ENCODE data around the gene SYNJ2. TPM values are rescaled to one million over a fixed set of nuclear protein-coding genes. Genes with fewer than 3 reads are reported as not detected.

Gene SYNJ2
- total and polyA plus RNA-seq, 3 experiments from 2014 or later, result 8.7 to 17.5 (median 16.7) TPM

- Mint-ChIP-seq H3K9me3 (no peaks in the 10 kb centered on the region), H3K27me3 (peaks cover 0 to 2% of the 10 kb centered on the region in 2 donors), H3K36me3 (peaks cover 14 to 68% (median 17%) of the 10 kb centered on the region in 3 donors), H3K4me1 (peaks cover 9 to 15% (median 11%) of the 10 kb centered on the region in 3 donors), H3K27ac (no peak overlapping the region), H3K4me3 (peak overlapping the region in 1 of 7 donors; percentile 9)
- ChIA-PET CTCF (interaction anchor here (0.7 to 6.8 kb wide), 6 partner anchors 12 to 318 kb away, joined by 3 to 31 read pairs (median 6); no protein-coding TSS in a partner anchor), POLR2A (no interaction called here)
- H3K27me3 ChIP-seq (ENCODE audit: insufficient read depth, low read length, poor library complexity, severe bottlenecking), result no peaks in the 10 kb centered on the region
- H3K4me1 ChIP-seq (ENCODE audit: insufficient read depth, low read length), result peaks cover 7% of the 10 kb centered on the region
- no peak for DNase-seq
- no peak overlapping the region for H3K4me3 ChIP-seq (ENCODE audit: low read length)
- peaks cover 6% of the 10 kb centered on the region for H3K36me3 ChIP-seq (ENCODE audit: insufficient read depth, low read length)
- no peak overlapping the region for H3K27ac ChIP-seq (ENCODE audit: low read depth, low read length)
- H3K9me3 ChIP-seq (ENCODE audit: low read length), result no peaks in the 10 kb centered on the region
These were observed 92.1 kb downstream of the SYNJ2 start for GRCh38 chr6:158073776-158074175.

- CTCF ChIA-PET, result interaction anchor here (2.2 kb wide), 1 partner anchor 320 kb away, joined by 7 read pairs; no protein-coding TSS in a partner anchor
- Mint-ChIP-seq H3K9me3 (no peaks in the 10 kb centered on the region), H3K4me1 (peaks cover 4 to 6% (median 6%) of the 10 kb centered on the region in 3 donors), H3K4me3 (no peak overlapping the region), H3K36me3 (peaks cover 14 to 70% (median 22%) of the 10 kb centered on the region in 3 donors), H3K27me3 (peaks cover 0 to 2% of the 10 kb centered on the region in 2 donors), H3K27ac (no peak overlapping the region)
- Histone ChIP-seq H3K9me3 (ENCODE audit: low read length) (no peaks in the 10 kb centered on the region), H3K4me3 (ENCODE audit: low read length) (no peak overlapping the region), H3K27me3 (ENCODE audit: insufficient read depth, low read length, poor library complexity, severe bottlenecking) (no peaks in the 10 kb centered on the region), H3K27ac (ENCODE audit: low read depth, low read length) (no peak overlapping the region), H3K36me3 (ENCODE audit: insufficient read depth, low read length) (peaks cover 7% of the 10 kb centered on the region), H3K4me1 (ENCODE audit: insufficient read depth, low read length) (peaks cover 7% of the 10 kb centered on the region)
- POLR2A ChIA-PET, result no interaction called here
- DNase-seq, result no peak
These were observed 94.9 kb downstream of the SYNJ2 start for GRCh38 chr6:158076548-158076947.

GRCh38 chr6:158077676-158078075 is 96.0 kb downstream of the SYNJ2 start:
- no peaks in the 10 kb centered on the region for H3K4me1 Mint-ChIP-seq
- no peak overlapping the region for H3K4me3 ChIP-seq (ENCODE audit: low read length)
- POLR2A ChIA-PET, result interaction anchor here (0.7 kb wide), 1 partner anchor 78 kb away, joined by 5 read pairs; no protein-coding TSS in a partner anchor

GRCh38 chr6:158078320-158078719 is 96.7 kb downstream of the SYNJ2 start:
- Histone ChIP-seq H3K36me3 (ENCODE audit: insufficient read depth, low read length) (peaks cover 11% of the 10 kb centered on the region), H3K9me3 (ENCODE audit: low read length) (no peaks in the 10 kb centered on the region), H3K4me1 (ENCODE audit: insufficient read depth, low read length) (no peaks in the 10 kb centered on the region), H3K27me3 (ENCODE audit: insufficient read depth, low read length, poor library complexity, severe bottlenecking) (no peaks in the 10 kb centered on the region), H3K4me3 (ENCODE audit: low read length) (no peak overlapping the region), H3K27ac (ENCODE audit: low read depth, low read length) (no peak overlapping the region)
- no peak overlapping the region for H3K27ac Mint-ChIP-seq
- no peak overlapping the region for H3K4me3 Mint-ChIP-seq
- peaks cover 0 to 2% of the 10 kb centered on the region in 2 donors for H3K27me3 Mint-ChIP-seq
- H3K4me1 Mint-ChIP-seq, result no peaks in the 10 kb centered on the region
- no peak for DNase-seq
- peaks cover 10 to 76% (median 29%) of the 10 kb centered on the region in 3 donors for H3K36me3 Mint-ChIP-seq
- no peaks in the 10 kb centered on the region for H3K9me3 Mint-ChIP-seq
- CTCF ChIA-PET, result interaction anchor here (1.4 kb wide), 1 partner anchor 52 kb away, joined by 5 read pairs; no protein-coding TSS in a partner anchor
- POLR2A ChIA-PET, result no interaction called here

More at GRCh38 chr6:158077676-158078075, 96.0 kb downstream of the SYNJ2 start:
- H3K27me3 ChIP-seq (ENCODE audit: insufficient read depth, low read length, poor library complexity, severe bottlenecking), result no peaks in the 10 kb centered on the region
- no peak for DNase-seq
- Mint-ChIP-seq H3K27ac (no peak overlapping the region), H3K27me3 (peaks cover 0 to 2% of the 10 kb centered on the region in 2 donors), H3K4me3 (no peak overlapping the region), H3K36me3 (peaks cover 10 to 69% (median 25%) of the 10 kb centered on the region in 3 donors), H3K9me3 (no peaks in the 10 kb centered on the region)
- H3K36me3 ChIP-seq (ENCODE audit: insufficient read depth, low read length), result peaks cover 11% of the 10 kb centered on the region
- H3K9me3 ChIP-seq (ENCODE audit: low read length), result no peaks in the 10 kb centered on the region
- CTCF ChIA-PET, result interaction anchor here (1.4 kb wide), 1 partner anchor 51 kb away, joined by 5 read pairs; no protein-coding TSS in a partner anchor
- no peak overlapping the region for H3K27ac ChIP-seq (ENCODE audit: low read depth, low read length)
- no peaks in the 10 kb centered on the region for H3K4me1 ChIP-seq (ENCODE audit: insufficient read depth, low read length)

DNA sequence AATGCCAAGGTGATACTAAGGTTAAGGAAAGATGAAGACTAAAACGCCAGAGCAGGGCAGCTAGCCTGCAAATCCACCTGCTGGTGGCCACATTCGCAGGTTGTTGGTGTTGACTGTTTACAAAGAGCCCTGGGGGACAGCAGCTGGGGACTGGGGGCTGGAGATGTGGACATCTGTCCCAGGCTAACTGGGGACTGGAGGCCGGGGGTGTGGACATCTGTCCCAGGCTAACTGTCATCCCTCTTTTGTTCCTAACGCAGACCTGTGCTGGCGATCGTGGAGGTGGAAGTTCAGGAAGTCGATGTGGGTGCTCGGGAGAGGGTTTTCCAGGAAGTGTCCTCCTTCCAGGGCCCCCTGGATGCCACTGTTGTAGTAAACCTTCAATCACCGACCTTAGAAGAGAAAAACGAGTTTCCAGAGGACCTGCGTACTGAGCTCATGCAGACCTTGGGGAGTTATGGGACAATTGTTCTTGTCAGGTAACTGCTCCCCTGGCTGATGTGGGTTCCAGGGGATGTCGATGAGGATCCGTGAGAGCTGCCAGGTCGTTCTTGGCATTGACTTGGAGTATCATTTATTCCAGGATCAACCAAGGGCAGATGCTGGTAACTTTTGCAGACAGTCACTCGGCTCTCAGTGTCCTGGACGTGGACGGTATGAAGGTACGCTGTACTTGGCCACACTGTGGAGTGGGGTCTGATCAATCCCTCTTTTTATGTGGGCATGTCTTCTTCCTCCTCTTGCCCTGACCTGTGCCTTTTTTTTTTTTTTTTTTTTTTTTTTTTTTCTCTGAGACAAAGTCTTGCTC is 99.4 kb downstream of the SYNJ2 start:
- H3K27me3 ChIP-seq (ENCODE audit: insufficient read depth, low read length, poor library complexity, severe bottlenecking), result no peaks in the 10 kb centered on the region
- H3K27ac ChIP-seq (ENCODE audit: low read depth, low read length), result no peak overlapping the region
- no peak overlapping the region for H3K4me3 ChIP-seq (ENCODE audit: low read length)
- Mint-ChIP-seq H3K4me1 (no peaks in the 10 kb centered on the region), H3K27me3 (no peaks in the 10 kb centered on the region), H3K27ac (peak overlapping the region in 1 of 8 donors; percentile 62), H3K9me3 (no peaks in the 10 kb centered on the region), H3K4me3 (no peak overlapping the region), H3K36me3 (peaks cover 7 to 83% (median 34%) of the 10 kb centered on the region in 3 donors)
- CTCF ChIA-PET, result interaction anchor here (1.5 to 2.8 kb wide), 2 partner anchors 8 to 19 kb away, joined by 3 to 9 read pairs; no protein-coding TSS in a partner anchor
- H3K9me3 ChIP-seq (ENCODE audit: low read length), result no peaks in the 10 kb centered on the region
- no peaks in the 10 kb centered on the region for H3K4me1 ChIP-seq (ENCODE audit: insufficient read depth, low read length)
- POLR2A ChIA-PET, result no interaction called here
- H3K36me3 ChIP-seq (ENCODE audit: insufficient read depth, low read length), result peaks cover 17% of the 10 kb centered on the region
- no peak for DNase-seq

DNA sequence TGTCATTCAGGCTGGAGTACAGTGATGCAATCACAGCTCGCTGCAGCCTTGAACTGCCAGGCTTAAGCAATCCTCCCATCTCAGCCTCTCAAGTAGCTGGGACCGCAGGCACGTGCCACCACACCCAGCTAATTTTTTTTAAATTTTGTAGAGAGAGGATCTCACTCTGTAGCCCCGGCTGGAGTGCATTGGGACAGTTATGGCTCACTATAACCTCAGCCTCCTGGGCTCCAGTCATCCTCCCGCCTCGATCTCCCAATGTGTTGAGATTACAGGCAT is 99.9 kb downstream of the SYNJ2 start:
- ChIA-PET CTCF (interaction anchor here (1.5 to 2.8 kb wide), 2 partner anchors 9 to 20 kb away, joined by 3 to 9 read pairs; no protein-coding TSS in a partner anchor), POLR2A (no interaction called here)
- no peaks in the 10 kb centered on the region for H3K4me1 Mint-ChIP-seq
- H3K9me3 ChIP-seq (ENCODE audit: low read length), result no peaks in the 10 kb centered on the region
- no peak overlapping the region for H3K27ac Mint-ChIP-seq
- H3K9me3 Mint-ChIP-seq, result no peaks in the 10 kb centered on the region
- H3K27me3 Mint-ChIP-seq, result no peaks in the 10 kb centered on the region
- H3K4me3 ChIP-seq (ENCODE audit: low read length), result no peak overlapping the region
- no peaks in the 10 kb centered on the region for H3K27me3 ChIP-seq (ENCODE audit: insufficient read depth, low read length, poor library complexity, severe bottlenecking)
- DNase-seq, result no peak
- no peak overlapping the region for H3K27ac ChIP-seq (ENCODE audit: low read depth, low read length)
- no peaks in the 10 kb centered on the region for H3K4me1 ChIP-seq (ENCODE audit: insufficient read depth, low read length)
- H3K4me3 Mint-ChIP-seq, result no peak overlapping the region
- H3K36me3 ChIP-seq (ENCODE audit: insufficient read depth, low read length), result peaks cover 17% of the 10 kb centered on the region
- H3K36me3 Mint-ChIP-seq, result peaks cover 5 to 82% (median 30%) of the 10 kb centered on the region in 3 donors

GRCh38 chr6:158083455-158084325 is 102.0 kb downstream of the SYNJ2 start:
- H3K9me3 Mint-ChIP-seq, result no peaks in the 10 kb centered on the region
- H3K27ac Mint-ChIP-seq, result no peak overlapping the region
- no peaks in the 10 kb centered on the region for H3K9me3 ChIP-seq (ENCODE audit: low read length)
- H3K4me3 ChIP-seq (ENCODE audit: low read length), result no peak overlapping the region
- H3K4me1 ChIP-seq (ENCODE audit: insufficient read depth, low read length), result no peaks in the 10 kb centered on the region
- no peak overlapping the region for H3K4me3 Mint-ChIP-seq
- DNase-seq, result no peak
- POLR2A ChIA-PET, result no interaction called here
- peaks cover 16% of the 10 kb centered on the region for H3K36me3 ChIP-seq (ENCODE audit: insufficient read depth, low read length)
- H3K36me3 Mint-ChIP-seq, result peaks cover 0 to 83% (median 33%) of the 10 kb centered on the region in 3 donors
- no peaks in the 10 kb centered on the region for H3K27me3 Mint-ChIP-seq
- no peaks in the 10 kb centered on the region for H3K4me1 Mint-ChIP-seq
- no peak overlapping the region for H3K27ac ChIP-seq (ENCODE audit: low read depth, low read length)
- no peaks in the 10 kb centered on the region for H3K27me3 ChIP-seq (ENCODE audit: insufficient read depth, low read length, poor library complexity, severe bottlenecking)
- CTCF ChIA-PET, result interaction anchor here (2.8 kb wide), 1 partner anchor 11 kb away, joined by 9 read pairs; no protein-coding TSS in a partner anchor

All from CD8-positive, alpha-beta memory T cell (primary cell).